Kidney tubule cell (primary cell): ENCODE results near the gene TBC1D8.
A peak's percentile ranks its signal among the peaks of the same experiment; 100 is the strongest.

Source experiments
- DNase-seq: peaks from one replicate; pipeline ENCODE4 v3.0.0-alpha.2; 2018; ENCODE audit warnings: low spot score

Gene TBC1D8

GRCh38 chr2:101027852-101028251 lies 123.3 kb downstream of the TBC1D8 start:
- no peak for DNase-seq

- no peak for DNase-seq
Observed at GRCh38 chr2:101026923-101027469, 124.2 kb downstream of the TBC1D8 start.

- DNase-seq, result no peak
Observed at GRCh38 chr2:101026253-101026701, 124.9 kb downstream of the TBC1D8 start.

DNA sequence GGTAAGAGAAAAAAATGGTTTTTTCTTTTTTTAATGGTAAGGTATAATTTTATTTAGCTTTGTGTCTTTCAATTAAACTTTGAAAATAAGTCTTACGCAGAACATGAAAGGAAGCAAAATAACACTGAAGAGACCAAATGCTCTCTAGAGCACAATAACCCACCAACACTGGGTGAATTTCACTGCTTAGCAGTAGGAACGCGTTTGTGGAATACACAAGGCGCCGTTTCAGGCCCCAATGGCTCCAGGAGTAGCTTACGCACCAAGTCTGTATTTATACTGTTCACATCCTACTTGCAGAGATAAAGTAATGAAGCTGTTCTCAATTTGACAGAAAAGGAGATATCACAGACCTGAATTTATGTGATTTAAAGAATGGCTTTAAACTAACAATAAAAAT lies 125.6 kb downstream of the TBC1D8 start:
- no peak for DNase-seq

DNA sequence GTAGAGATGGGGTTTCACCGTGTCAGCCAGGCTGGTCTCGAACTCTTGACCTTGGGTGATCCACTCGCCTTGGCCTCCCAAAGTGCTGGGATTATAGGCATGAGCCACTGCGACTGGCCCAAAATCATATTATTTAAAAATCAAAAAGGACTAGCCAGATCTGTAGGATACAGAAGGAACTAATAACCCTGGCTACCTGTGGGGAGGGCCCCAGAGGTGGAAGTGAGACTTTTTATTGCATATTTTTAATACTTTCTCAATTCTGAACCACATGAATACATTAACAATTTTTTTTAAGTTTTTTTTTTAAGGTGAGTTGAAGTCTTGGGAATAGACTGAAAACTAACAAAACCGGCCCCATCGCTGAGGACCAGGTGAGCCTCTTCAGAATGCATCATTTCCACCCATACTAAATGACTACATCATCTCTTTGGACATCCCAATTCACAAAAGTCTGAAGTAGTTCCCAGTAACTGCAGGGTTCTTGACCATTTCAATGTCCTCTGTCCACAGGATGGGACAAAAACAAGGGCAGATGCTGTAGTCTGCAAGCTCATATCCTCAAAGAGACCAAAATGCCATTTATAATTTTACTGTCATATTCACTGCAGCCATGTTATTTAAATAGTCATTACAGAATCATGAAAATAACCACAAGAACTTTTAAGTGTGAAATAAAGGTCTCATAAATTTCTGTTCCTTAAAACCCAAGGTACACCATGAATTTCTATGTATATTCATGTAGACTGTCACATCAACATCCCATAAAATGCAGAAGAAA lies 127.7 kb downstream of the TBC1D8 start:
- no peak for DNase-seq

GRCh38 chr2:101022221-101022620 lies 129.0 kb downstream of the TBC1D8 start:
- DNase-seq, result no peak

DNA sequence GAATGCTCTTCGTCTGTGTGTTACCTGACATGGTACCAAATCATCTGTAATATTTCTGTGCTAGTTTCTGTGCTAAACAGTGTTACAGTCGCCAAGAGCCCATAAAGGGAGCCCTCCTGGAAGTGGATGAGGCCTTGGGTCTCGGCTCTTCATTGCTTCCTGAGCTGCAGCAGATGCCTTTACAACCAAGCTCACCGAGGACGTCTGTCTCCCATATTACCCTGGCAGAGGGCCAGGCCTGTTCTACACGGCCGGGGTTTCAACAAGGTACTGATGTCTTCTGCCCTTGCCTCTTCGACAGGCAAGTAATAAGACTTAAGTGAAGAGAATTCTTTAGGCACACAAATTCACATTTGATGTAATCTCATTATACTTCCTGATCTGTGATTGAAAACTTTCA lies 132.2 kb downstream of the TBC1D8 start:
- no peak for DNase-seq

DNA sequence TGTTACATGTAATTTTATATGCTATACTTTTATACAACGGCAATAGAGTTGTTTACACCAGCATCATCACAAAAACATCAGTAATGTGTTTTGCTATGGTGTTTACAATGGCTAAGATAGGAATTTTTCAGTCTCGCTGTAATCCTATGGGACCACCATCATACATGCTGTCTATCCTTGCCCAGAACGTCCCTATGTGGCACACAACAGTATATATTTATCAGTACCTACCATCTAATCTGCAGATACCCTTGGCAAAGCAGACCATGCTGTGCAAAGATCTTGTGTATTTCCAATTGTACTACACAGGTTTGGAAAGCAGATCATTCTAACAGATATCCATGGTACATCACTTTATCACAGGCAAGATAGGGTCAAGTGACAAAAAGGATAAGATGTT lies 133.8 kb downstream of the TBC1D8 start:
- DNase-seq, result no peak

- no peak for DNase-seq
Observed at GRCh38 chr2:101014264-101014857, 136.8 kb downstream of the TBC1D8 start.

DNA sequence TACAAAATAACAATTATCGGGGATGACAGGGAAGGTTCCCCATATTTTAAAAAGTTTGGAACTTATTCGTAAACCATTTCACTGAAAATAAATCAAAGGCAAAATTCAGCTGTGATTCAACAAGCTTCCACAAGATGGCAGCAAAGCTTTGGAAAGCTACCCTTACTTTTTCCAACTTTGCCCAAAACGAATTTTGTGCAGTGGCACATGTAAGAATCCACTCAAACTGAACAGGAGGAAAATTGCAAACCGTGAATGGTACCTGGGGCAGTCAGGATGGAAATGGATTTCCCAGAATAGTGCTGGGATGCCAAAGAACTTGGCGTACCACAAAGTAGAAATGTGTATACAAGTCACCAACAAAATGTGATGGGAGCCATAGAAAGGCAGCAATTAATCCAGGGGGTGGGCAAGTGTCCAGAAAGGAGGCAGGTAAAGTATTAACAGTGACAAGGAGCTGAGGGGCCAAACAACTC lies 138.4 kb downstream of the TBC1D8 start:
- peak; percentile 53 for DNase-seq

DNA sequence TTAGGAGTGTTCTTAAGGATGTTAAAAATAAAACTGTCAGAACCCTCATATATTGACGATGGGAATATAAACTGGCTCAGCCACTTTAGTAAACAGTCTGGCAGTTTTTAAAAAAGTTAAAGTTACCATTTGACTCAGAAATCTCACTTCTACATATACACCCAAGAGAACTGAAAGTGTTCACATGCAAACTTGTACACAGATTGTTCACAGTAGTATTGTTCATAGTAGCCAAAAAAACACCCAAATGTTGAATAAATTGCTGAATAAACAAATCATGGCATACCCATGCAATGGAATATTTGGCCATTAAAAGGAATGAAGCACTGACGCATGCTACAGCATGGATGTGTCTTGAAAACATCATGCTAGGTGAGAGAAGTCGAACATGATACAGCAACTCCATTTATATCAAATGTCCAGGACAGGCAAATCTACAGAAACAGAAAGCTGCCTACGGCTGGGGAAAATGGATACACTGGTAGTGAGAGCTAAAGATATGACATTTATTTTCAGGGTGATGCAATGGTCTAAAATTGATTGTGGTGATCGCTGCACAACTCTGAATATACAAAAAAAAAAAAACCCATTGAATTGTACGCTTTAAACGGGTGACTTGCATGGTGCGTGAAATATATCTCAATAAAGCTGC lies 139.0 kb downstream of the TBC1D8 start:
- no peak for DNase-seq

- no peak for DNase-seq
Observed at GRCh38 chr2:101011152-101011551, 140.0 kb downstream of the TBC1D8 start.

DNA sequence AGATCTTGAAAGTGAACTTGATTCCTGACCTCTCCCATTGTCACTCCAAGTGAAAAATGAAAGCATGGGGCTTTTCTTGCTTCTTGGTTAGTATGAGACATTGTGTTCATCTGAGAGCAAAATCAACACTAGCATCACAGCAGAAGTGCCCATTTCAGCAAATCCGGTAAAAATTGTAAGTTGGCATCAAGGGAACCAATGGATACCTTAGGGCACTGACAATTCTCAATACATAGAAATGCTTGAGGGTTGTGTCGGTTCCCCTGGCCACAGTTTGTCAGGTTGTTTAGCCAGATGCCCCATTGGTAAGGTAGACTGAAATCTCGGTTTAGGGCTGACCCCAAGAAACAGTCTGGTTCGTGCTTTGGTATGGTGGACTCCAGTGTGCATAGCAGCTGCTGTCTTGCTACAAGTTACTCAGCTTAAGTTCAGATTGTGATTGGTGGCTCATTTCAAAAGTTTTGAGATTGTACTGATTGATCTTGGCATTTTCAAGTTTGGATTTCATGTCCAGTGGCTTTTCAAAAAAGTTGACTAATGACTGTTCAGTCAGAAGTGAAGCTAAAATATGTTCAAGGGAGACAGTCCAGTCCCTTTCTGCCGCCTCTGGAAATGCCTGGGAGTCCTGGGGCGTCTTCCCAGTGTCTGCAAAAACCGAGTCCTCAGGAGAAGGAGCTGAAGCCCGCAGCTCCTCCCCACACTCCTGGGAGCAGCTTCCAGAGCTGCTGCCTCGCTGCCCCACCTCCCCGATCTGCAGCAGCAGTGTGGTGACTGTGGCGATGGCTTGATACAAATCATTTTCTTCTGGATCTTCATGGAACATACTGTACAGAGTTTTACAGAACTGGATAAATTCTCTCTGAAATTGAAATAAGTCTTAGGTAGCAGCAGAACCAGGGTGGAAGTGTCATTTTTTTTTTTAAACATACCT lies 143.5 kb downstream of the TBC1D8 start:
- no peak for DNase-seq

GRCh38 chr2:101006065-101006715 lies 145.0 kb downstream of the TBC1D8 start:
- no peak for DNase-seq

DNA sequence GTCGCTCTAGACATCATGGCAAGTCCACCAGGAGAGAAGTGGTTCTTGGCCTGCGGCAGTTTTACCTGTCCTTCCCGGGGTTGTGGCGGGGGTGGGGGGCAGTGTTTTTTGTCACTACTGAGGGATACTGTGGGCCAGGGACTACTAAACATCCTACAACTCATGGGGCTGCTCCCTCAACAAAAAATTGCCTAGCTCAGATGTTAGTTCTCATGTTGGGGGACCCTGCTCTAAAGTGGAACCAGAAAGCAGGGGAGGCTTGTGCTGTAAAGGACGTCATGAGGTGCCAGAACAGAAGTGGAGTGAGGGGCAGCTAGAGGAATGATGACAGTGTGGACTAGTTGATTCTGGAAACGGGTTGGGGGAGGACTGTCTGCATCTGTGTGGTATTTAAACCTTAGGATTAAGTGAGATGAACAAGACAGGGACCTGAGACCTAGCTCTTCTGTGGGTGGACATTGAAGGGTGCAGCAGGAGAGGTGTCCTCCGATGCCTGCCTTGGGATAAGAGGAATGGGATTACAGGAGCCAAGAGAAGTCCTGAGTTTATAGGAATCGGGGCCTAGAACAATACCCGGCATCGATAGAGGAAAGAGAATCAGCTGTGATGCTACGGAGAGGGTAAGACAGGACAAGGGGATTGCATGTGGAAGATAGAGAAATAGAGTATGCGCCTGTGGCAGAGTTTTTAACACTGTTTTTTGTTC lies 146.4 kb downstream of the TBC1D8 start:
- no peak for DNase-seq

DNA sequence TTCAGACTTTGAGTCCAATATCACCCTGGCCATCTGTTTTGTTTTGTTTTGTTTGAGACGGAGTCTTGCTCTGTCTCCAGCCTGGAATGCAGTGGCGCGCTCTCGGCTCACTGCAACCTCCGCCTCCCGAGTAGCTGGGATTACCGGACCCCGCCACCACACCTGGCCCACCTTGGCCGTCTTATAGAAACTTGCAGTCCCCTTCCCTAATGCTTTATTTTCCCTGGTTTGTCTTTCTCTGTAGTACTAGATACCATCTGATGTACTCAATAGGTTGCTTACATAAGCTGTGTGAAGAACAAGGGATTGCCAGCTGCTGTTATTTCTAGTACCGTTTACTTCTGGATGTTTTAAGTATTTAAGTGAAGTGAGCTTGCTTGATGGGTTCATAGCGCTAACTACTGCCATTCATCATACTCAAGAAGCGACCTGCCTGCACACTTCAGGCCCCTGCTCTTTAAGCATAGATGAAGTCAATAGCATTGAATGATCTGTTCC lies 147.9 kb downstream of the TBC1D8 start:
- peak; percentile 35 for DNase-seq

GRCh38 chr2:101002562-101003277 lies 148.5 kb downstream of the TBC1D8 start:
- no peak for DNase-seq

- DNase-seq, result peak; percentile 96
Observed at GRCh38 chr2:101001691-101002561, 149.3 kb downstream of the TBC1D8 start, which contains the start of gene RPL31. Gene RPL31 (plus strand): TSS chr2:101002289. CDS start chr2:101002702, 413 bp downstream.
